K562 (cell line): ENCODE data around the gene NRG2.

Source experiments
- MLLT1 ChIP-seq, 2 experiments: fragments of 450-650 bp; IDR thresholded peaks; 2 replicates each; pipeline ENCODE4 v1.6.1; 2016
- TAF15 ChIP-seq: fragments of 200-400 bp; formaldehyde crosslinking; IDR thresholded peaks from 2 replicates; pipeline ENCODE4 v1.6.1; 2017; ENCODE audit warnings: mild to moderate bottlenecking, low read depth, low read length, moderate library complexity
- ZNF778 ChIP-seq: fragments of 450-650 bp; formaldehyde crosslinking; IDR thresholded peaks from 2 replicates; pipeline ENCODE4 v1.4.0; 2020; ENCODE audit warnings: mild to moderate bottlenecking, moderate library complexity
- TF ChIP-seq, protein P1 (sequence below), 3 experiments: IDR thresholded peaks in 2 of 3; conservative IDR thresholded peaks in 1 of 3; 2 replicates each; pipeline ENCODE4 v1.5.1; 2011 to 2012; ENCODE audit warnings: low read length in 3 of 3, mild to moderate bottlenecking in 3 of 3, control low read depth in 2 of 3, improper control_type of control experiment in 1 of 3, inconsistent platforms in 1 of 3, low read depth in 1 of 3, mixed read lengths in 1 of 3, moderate library complexity in 1 of 3; ENCODE audit not compliant: insufficient read depth in 2 of 3
- TF ChIP-seq, protein P2 (sequence below): fragments of 200-800 bp; sonication (Bioruptor generic); IDR thresholded peaks from 2 replicates; pipeline ENCODE4 v1.6.1; 2016; ENCODE audit warnings: missing genetic modification characterization, missing compliant biosample characterization

- TF ChIP-seq TAF15 (no peak), ZNF778 (CRISPR knock-in tag) (no peak), MLLT1 (IDR thresholded peaks at IDR 0.05) (no peak)
- TF ChIP-seq, protein P1, sequence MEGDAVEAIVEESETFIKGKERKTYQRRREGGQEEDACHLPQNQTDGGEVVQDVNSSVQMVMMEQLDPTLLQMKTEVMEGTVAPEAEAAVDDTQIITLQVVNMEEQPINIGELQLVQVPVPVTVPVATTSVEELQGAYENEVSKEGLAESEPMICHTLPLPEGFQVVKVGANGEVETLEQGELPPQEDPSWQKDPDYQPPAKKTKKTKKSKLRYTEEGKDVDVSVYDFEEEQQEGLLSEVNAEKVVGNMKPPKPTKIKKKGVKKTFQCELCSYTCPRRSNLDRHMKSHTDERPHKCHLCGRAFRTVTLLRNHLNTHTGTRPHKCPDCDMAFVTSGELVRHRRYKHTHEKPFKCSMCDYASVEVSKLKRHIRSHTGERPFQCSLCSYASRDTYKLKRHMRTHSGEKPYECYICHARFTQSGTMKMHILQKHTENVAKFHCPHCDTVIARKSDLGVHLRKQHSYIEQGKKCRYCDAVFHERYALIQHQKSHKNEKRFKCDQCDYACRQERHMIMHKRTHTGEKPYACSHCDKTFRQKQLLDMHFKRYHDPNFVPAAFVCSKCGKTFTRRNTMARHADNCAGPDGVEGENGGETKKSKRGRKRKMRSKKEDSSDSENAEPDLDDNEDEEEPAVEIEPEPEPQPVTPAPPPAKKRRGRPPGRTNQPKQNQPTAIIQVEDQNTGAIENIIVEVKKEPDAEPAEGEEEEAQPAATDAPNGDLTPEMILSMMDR (IDR thresholded peaks at IDR 0.05 in 2 of 3, conservative IDR thresholded peaks at IDR 0.05 in 1 of 3; ENCODE audit: insufficient read depth in 2 of 3, low read depth in 1 of 3, low read length in 3 of 3), result peak in 1 of 3 experiments; percentile 15; a peak in 1 of 6 replicates
- TF ChIP-seq, protein P2, sequence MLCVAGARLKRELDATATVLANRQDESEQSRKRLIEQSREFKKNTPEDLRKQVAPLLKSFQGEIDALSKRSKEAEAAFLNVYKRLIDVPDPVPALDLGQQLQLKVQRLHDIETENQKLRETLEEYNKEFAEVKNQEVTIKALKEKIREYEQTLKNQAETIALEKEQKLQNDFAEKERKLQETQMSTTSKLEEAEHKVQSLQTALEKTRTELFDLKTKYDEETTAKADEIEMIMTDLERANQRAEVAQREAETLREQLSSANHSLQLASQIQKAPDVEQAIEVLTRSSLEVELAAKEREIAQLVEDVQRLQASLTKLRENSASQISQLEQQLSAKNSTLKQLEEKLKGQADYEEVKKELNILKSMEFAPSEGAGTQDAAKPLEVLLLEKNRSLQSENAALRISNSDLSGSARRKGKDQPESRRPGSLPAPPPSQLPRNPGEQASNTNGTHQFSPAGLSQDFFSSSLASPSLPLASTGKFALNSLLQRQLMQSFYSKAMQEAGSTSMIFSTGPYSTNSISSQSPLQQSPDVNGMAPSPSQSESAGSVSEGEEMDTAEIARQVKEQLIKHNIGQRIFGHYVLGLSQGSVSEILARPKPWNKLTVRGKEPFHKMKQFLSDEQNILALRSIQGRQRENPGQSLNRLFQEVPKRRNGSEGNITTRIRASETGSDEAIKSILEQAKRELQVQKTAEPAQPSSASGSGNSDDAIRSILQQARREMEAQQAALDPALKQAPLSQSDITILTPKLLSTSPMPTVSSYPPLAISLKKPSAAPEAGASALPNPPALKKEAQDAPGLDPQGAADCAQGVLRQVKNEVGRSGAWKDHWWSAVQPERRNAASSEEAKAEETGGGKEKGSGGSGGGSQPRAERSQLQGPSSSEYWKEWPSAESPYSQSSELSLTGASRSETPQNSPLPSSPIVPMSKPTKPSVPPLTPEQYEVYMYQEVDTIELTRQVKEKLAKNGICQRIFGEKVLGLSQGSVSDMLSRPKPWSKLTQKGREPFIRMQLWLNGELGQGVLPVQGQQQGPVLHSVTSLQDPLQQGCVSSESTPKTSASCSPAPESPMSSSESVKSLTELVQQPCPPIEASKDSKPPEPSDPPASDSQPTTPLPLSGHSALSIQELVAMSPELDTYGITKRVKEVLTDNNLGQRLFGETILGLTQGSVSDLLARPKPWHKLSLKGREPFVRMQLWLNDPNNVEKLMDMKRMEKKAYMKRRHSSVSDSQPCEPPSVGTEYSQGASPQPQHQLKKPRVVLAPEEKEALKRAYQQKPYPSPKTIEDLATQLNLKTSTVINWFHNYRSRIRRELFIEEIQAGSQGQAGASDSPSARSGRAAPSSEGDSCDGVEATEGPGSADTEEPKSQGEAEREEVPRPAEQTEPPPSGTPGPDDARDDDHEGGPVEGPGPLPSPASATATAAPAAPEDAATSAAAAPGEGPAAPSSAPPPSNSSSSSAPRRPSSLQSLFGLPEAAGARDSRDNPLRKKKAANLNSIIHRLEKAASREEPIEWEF (CRISPR knock-in tag), result no peak
Measured at GRCh38 chr5:139806726-139807646, 236.1 kb downstream of the NRG2 start.
